OCI-LY7 (cell line): Measurements from ENCODE around the gene SLC12A8.

Experiments used
- CTCF ChIP-seq: fragments of 200-600 bp; sonication (generic); conservative IDR thresholded peaks from 2 replicates; pipeline ENCODE4 v1.5.1; 2014; ENCODE audit warnings: mild to moderate bottlenecking, antibody characterized with exemption, low read length, moderate library complexity, mixed read lengths
- EZH2phosphoT487 ChIP-seq: fragments of 200-600 bp; sonication (generic); IDR thresholded peaks from 2 replicates; pipeline ENCODE4 v1.6.1; 2018; ENCODE audit warnings: low read depth, borderline replicate concordance, mild to moderate bottlenecking, mixed run types, antibody characterized with exemption, low read length, moderate library complexity, mixed read lengths

GRCh38 chr3:125147491-125147820 is 65.1 kb downstream of the SLC12A8 start:
- no peak for TF ChIP-seq CTCF
- TF ChIP-seq EZH2phosphoT487, result no peak
